ENCODE measurements around the gene ZNF3. TPM values are rescaled to one million over a fixed set of nuclear protein-coding genes. Genes with fewer than 3 reads are reported as not detected.

ZNF3 gene
- total and polyA plus RNA-seq, 2 experiments from 2014 or later = 23.4 to 48.9 TPM

GRCh38 chr7:100119970-100120732 is 38.6 kb upstream of the ZNF3 start:
- peak; percentile 53; the same call in 1 of the 2 replicates for TF ChIP-seq ETS1 (IDR thresholded peaks at IDR 0.05)
- TF ChIP-seq NANOG (IDR thresholded peaks at IDR 0.05; ENCODE audit: borderline replicate concordance) = no peak
- H3K36me3 Mint-ChIP-seq (ENCODE audit: low read depth) = peaks cover 23% of the 10 kb centered on the region; the same call in 2 of the 3 replicates
- H3K4me2 ChIP-seq = peak overlapping the region; percentile 83
- ATAC-seq = peak; percentile 71
- H3K27ac ChIP-seq (ENCODE audit: low read depth) = peak overlapping the region; percentile 37; the same call in 1 of the 2 replicates
- DNase-seq (ENCODE audit: low spot score) = peak; percentile 81
- H3K36me3 ChIP-seq (ENCODE audit: insufficient read depth) = no peaks in the 10 kb centered on the region
- H3K4me1 Mint-ChIP-seq = peaks cover 8% of the 10 kb centered on the region; the same call in 2 of the 3 replicates
- H3K27me3 ChIP-seq (ENCODE audit: insufficient read depth) = no peaks in the 10 kb centered on the region
- H3K9me3 Mint-ChIP-seq = no peaks in the 10 kb centered on the region; the same call in 2 of the 3 replicates
- H3F3A ChIP-seq (replicated peaks; ENCODE audit: low read depth) = peaks cover 20% of the 10 kb centered on the region
- H3K79me2 ChIP-seq (replicated peaks; ENCODE audit: insufficient read depth) = peaks cover 7% of the 10 kb centered on the region
- peaks cover 14% of the 10 kb centered on the region for H3K27me3 Mint-ChIP-seq (ENCODE audit: insufficient read depth, low read depth, poor library complexity)
- peak overlapping the region; percentile 94 for H3K4me3 Mint-ChIP-seq
- H3K4me1 ChIP-seq (ENCODE audit: insufficient read depth) = peaks cover 8% of the 10 kb centered on the region
- H4K20me1 ChIP-seq (replicated peaks; ENCODE audit: insufficient read depth) = no peaks in the 10 kb centered on the region; the same call in 1 of the 2 replicates
- no peaks in the 10 kb centered on the region for H3K9me2 ChIP-seq (ENCODE audit: insufficient read depth)
- H3K27ac Mint-ChIP-seq = peak overlapping the region; percentile 99
- peak overlapping the region; percentile 91 for H2AFZ ChIP-seq
- peak overlapping the region; percentile 88 for H3K4me3 ChIP-seq

- ATAC-seq = peak; percentile 81
- peak within 1 kb of the TSS; percentile 99 for H3K27ac Mint-ChIP-seq
- no peaks in the 10 kb centered on the region for H3K36me3 ChIP-seq (ENCODE audit: insufficient read depth)
- peaks cover 8% of the 10 kb centered on the region for H3K4me1 ChIP-seq (ENCODE audit: insufficient read depth)
- peak; percentile 98 for DNase-seq (ENCODE audit: low spot score)
- peaks cover 7% of the 10 kb centered on the region for H3K79me2 ChIP-seq (replicated peaks; ENCODE audit: insufficient read depth)
- peak within 1 kb of the TSS; percentile 83 for H3K27ac ChIP-seq (ENCODE audit: low read depth)
- H3K36me3 Mint-ChIP-seq (ENCODE audit: low read depth) = peaks cover 19% of the 10 kb centered on the region; the same call in 2 of the 3 replicates
- H3K27me3 ChIP-seq (ENCODE audit: insufficient read depth) = no peaks in the 10 kb centered on the region
- peak within 1 kb of the TSS; percentile 91 for H2AFZ ChIP-seq
- H3K9me3 Mint-ChIP-seq = no peaks in the 10 kb centered on the region; the same call in 2 of the 3 replicates
- no peaks in the 10 kb centered on the region for H3K9me2 ChIP-seq (ENCODE audit: insufficient read depth)
- H3F3A ChIP-seq (replicated peaks; ENCODE audit: low read depth) = peaks cover 18% of the 10 kb centered on the region; the same call in 1 of the 2 replicates
- H3K27me3 Mint-ChIP-seq (ENCODE audit: insufficient read depth, low read depth, poor library complexity) = peaks cover 14% of the 10 kb centered on the region
- no peaks in the 10 kb centered on the region; the same call in 1 of the 2 replicates for H4K20me1 ChIP-seq (replicated peaks; ENCODE audit: insufficient read depth)
- H3K4me3 ChIP-seq = peak within 1 kb of the TSS; percentile 88
- peak within 1 kb of the TSS; percentile 94 for H3K4me3 Mint-ChIP-seq
- peak within 1 kb of the TSS; percentile 83 for H3K4me2 ChIP-seq
- peaks cover 8% of the 10 kb centered on the region; the same call in 2 of the 3 replicates for H3K4me1 Mint-ChIP-seq
- TF ChIP-seq CREB1 (CRISPR knock-in tag; IDR thresholded peaks at IDR 0.05; ENCODE audit: low read depth) = peak; percentile 69
- TF ChIP-seq STAT1 (IDR thresholded peaks at IDR 0.05; ENCODE audit: unreplicated experiment) = no peak
- TF ChIP-seq CTCF (conservative IDR thresholded peaks at IDR 0.05; ENCODE audit: low read depth in 2 of 2) = no peak
- TF ChIP-seq POLR2AphosphoS5 (IDR thresholded peaks at IDR 0.05; ENCODE audit: low read depth) = peak; percentile 67
- TF ChIP-seq ETS1 (IDR thresholded peaks at IDR 0.05) = no peak
- no peak for TF ChIP-seq ZNF114 (CRISPR knock-in tag; IDR thresholded peaks at IDR 0.05)
- TF ChIP-seq EZH2 (IDR thresholded peaks at IDR 0.05; ENCODE audit: low read depth, unreplicated experiment) = no peak
Measured at GRCh38 chr7:100119072-100119969, 37.8 kb upstream of the ZNF3 start, which contains the start of the genes CNPY4 and TAF6. TSS of gene CNPY4 (plus strand) at chr7:100119634. CDS start at chr7:100119745, 111 bp downstream. TSS of gene TAF6 (minus strand) at chr7:100119358. CDS start at chr7:100114209, 5,149 bp downstream.
